HepG2 (cell line): ENCODE data around the gene ZSWIM5. TPM values are rescaled to one million over a fixed set of nuclear protein-coding genes. Genes with fewer than 3 reads are reported as not detected.

Experiments used
- ATAC-seq: fragments of 200-7000 bp; cut with Tn5 transposase; 3 replicates; pipeline ENCODE4 v1.9.1; 2020; ENCODE audit warnings: mild to moderate bottlenecking, moderate library complexity
- BruUV-seq: library from RNA; stranded (reverse); fragments of 400-500 nt; replicated peaks from 2 replicates; lab custom pipeline; 2021; lab: Mats Ljungman, UMichigan
- CTCF ChIA-PET: fragments of 300-600 bp; formaldehyde crosslinking; extraction: SDS; loops from one replicate; lab custom pipeline; 2021; ENCODE audit warnings: low total read pairs, inconsistent platforms, low intra/inter-chr PET ratio; lab: Yijun Ruan, JAX
- POLR2A ChIA-PET: fragments of 350-600 bp; sonication (Branson Sonifier 250); formaldehyde crosslinking; loops from one replicate; lab custom pipeline; 2020; ENCODE audit warnings: antibody characterized with exemption, inconsistent platforms; lab: Yijun Ruan, JAX
- DNase-seq: peaks from one replicate; pipeline ENCODE4 v3.0.0-alpha.2; 2015; ENCODE audit warnings: low spot score
- FAIRE-seq: peaks from 3 replicates; lab custom pipeline; 2011; peaks lifted over from hg19 to GRCh38; lab: Jason Lieb, UNC
- H2AFZ ChIP-seq: one replicate; pipeline ENCODE4 v1.6.1; 2011; ENCODE audit warnings: low read length, inconsistent platforms
- H3K27ac ChIP-seq: fragments of 300-600 bp; 3 replicates; pipeline ENCODE4 v1.8.0; 2011; ENCODE audit warnings: mixed run types, mild to moderate bottlenecking, mixed read lengths, low read length, inconsistent platforms; ENCODE audit not compliant: insufficient read depth; ENCODE audit errors: extremely low read length
- H3K27me3 ChIP-seq, 2 experiments: fragments of 200-600 bp in 1 of 2; 2 replicates in 1 of 2; 3 replicates in 1 of 2; pipeline versions ENCODE4 v1.6.0 to v1.8.0; 2011; ENCODE audit warnings: low read length in 2 of 2, mild to moderate bottlenecking in 2 of 2, moderate library complexity in 2 of 2, inconsistent platforms in 1 of 2; ENCODE audit not compliant: insufficient read depth in 2 of 2, control insufficient read depth in 1 of 2
- H3K36me3 ChIP-seq, 2 experiments: fragments of 200-600 bp in 1 of 2; replicated peaks in 1 of 2; 2 replicates in 1 of 2; 3 replicates in 1 of 2; pipeline versions ENCODE4 v1.5.1 to v1.8.0; 2011; ENCODE audit warnings: low read length in 2 of 2, inconsistent platforms in 1 of 2; ENCODE audit not compliant: insufficient read depth in 2 of 2, control insufficient read depth in 1 of 2
- H3K4me1 ChIP-seq: 2 replicates; pipeline ENCODE4 v1.5.1; 2012; ENCODE audit warnings: low read length, inconsistent platforms; ENCODE audit not compliant: insufficient read depth
- H3K4me2 ChIP-seq: 2 replicates; pipeline ENCODE4 v1.6.0; 2011; ENCODE audit warnings: low read depth, low read length, inconsistent platforms
- H3K4me3 ChIP-seq, 3 experiments: fragments of 200-600 bp in 1 of 3; sonication (generic), shearing (Covaris generic) in 1 of 3; replicated peaks in 1 of 3; 2 replicates each; pipeline ENCODE4 v1.5.1; 2011 to 2016; ENCODE audit warnings: low read length in 3 of 3, inconsistent platforms in 2 of 3, low read depth in 2 of 3, mild to moderate bottlenecking in 2 of 3, control low read depth in 1 of 3, mixed read lengths in 1 of 3; ENCODE audit not compliant: insufficient read depth in 1 of 3
- H3K79me2 ChIP-seq: one replicate; pipeline ENCODE4 v1.6.1; 2011; ENCODE audit warnings: low read length, inconsistent platforms; ENCODE audit not compliant: insufficient read depth
- H3K9ac ChIP-seq: 2 replicates; pipeline ENCODE4 v1.6.0; 2011; ENCODE audit warnings: mild to moderate bottlenecking, low read depth, low read length, inconsistent platforms; ENCODE audit not compliant: insufficient read depth
- H3K9me3 ChIP-seq: 2 replicates; pipeline ENCODE4 v1.5.1; 2012; ENCODE audit warnings: mild to moderate bottlenecking, low read length
- H4K20me1 ChIP-seq: 2 replicates; pipeline ENCODE4 v1.6.0; 2011; ENCODE audit warnings: inconsistent platforms, mild to moderate bottlenecking, low read length, moderate library complexity; ENCODE audit not compliant: insufficient read depth
- GZF1 ChIP-seq: sonication (generic); formaldehyde crosslinking; IDR thresholded peaks from 2 replicates; pipeline ENCODE4 v1.5.1; 2020; ENCODE audit warnings: mild to moderate bottlenecking, missing genetic modification reagents
- MNT ChIP-seq: fragments of 450-650 bp; IDR thresholded peaks from 2 replicates; pipeline ENCODE4 v1.6.1; 2016
- PTBP1 ChIP-seq: fragments of 200-400 bp; formaldehyde crosslinking; IDR thresholded peaks from 2 replicates; pipeline ENCODE4 v1.6.1; 2018; ENCODE audit warnings: low read length, low read depth; ENCODE audit not compliant: poor library complexity, severe bottlenecking
- STAT5B ChIP-seq: sonication (generic); formaldehyde crosslinking; IDR thresholded peaks from 2 replicates; pipeline ENCODE4 v1.4.0; 2020; ENCODE audit warnings: missing genetic modification reagents
- TAF1 ChIP-seq: sonication (generic); formaldehyde crosslinking; IDR thresholded peaks from 2 replicates; pipeline ENCODE4 v1.4.0; 2020; ENCODE audit warnings: missing genetic modification reagents
- TAF15 ChIP-seq: fragments of 200-400 bp; formaldehyde crosslinking; IDR thresholded peaks from one replicate; pipeline ENCODE4 v1.6.1; 2018; ENCODE audit warnings: mild to moderate bottlenecking, low read depth, low read length; ENCODE audit not compliant: poor library complexity, severe bottlenecking
- ZHX1 ChIP-seq: sonication (generic); formaldehyde crosslinking; IDR thresholded peaks from 2 replicates; pipeline ENCODE4 v1.8.1; 2022; ENCODE audit warnings: low read depth, mild to moderate bottlenecking, missing genetic modification reagents
- ZNF451 ChIP-seq: sonication (generic); formaldehyde crosslinking; IDR thresholded peaks from 2 replicates; pipeline ENCODE4 v1.5.0; 2020; ENCODE audit warnings: mild to moderate bottlenecking, missing genetic modification reagents
- ZNF644 ChIP-seq: IDR thresholded peaks from 2 replicates; pipeline ENCODE4 v1.6.1; 2016; ENCODE audit warnings: low read depth
- ZNF678 ChIP-seq: sonication (generic); formaldehyde crosslinking; IDR thresholded peaks from 2 replicates; pipeline ENCODE4 v1.4.0; 2020; ENCODE audit warnings: mild to moderate bottlenecking, missing genetic modification reagents
- ZNF777 ChIP-seq: sonication (generic); formaldehyde crosslinking; IDR thresholded peaks from 2 replicates; pipeline ENCODE4 v1.4.0; 2020; ENCODE audit warnings: missing genetic modification reagents
- ZSCAN31 ChIP-seq: sonication (generic); formaldehyde crosslinking; IDR thresholded peaks from 2 replicates; pipeline ENCODE4 v1.5.0; 2020; ENCODE audit warnings: low read depth, mild to moderate bottlenecking, missing genetic modification reagents
- in situ Hi-C: cut with HindIII; loops from 2 replicates; pipeline ENCODE4 v1.10.0; 2017; ENCODE audit warnings: low pct_unique_long_range_greater_than_20kb; ENCODE audit not compliant: extremely low pct_ligation_motif_present
- intact Hi-C: fragments of 100-400 bp; cut with micrococcal nuclease; formaldehyde crosslinking; loops from one replicate; pipeline ENCODE4 v1.10.0; 2022; ENCODE audit not compliant: unreplicated experiment
- polyA plus RNA-seq, 8 experiments: library from polyadenylated mRNA; depleted of rRNA in 3 of 8; stranded (reverse) in 7 of 8; unstranded in 1 of 8; fragments of >200 nt; fragmentation: Illumina TruSeq in 4 of 8; extraction: Trizol in 4 of 8; gene quantifications; 2 replicates each; pipeline versions ENCODE4 v1.2.1 to v1.2.3, GENCODE V29; 2011 to 2016; ENCODE audit warnings: low read depth in 4 of 8, missing spikeins in 1 of 8, mixed read lengths in 1 of 8; ENCODE audit not compliant: insufficient read depth in 1 of 8
- total RNA-seq, 5 experiments: library from RNA; depleted of rRNA; stranded (reverse); fragments of >200 nt; fragmentation: Illumina TruSeq; extraction: Trizol; gene quantifications; 2 replicates each; pipeline ENCODE4 v1.2.3, GENCODE V29; 2016; ENCODE audit warnings: low read depth in 1 of 5

The ZSWIM5 gene
- total and polyA plus RNA-seq, 2 of the 13 experiments (the other 11 are each of a cell fraction or from before 2014, with no cell fraction given) = 11.0 to 20.6 TPM

GRCh38 chr1:45216861-45217260, 10.5 kb upstream of the ZSWIM5 start:
- CTCF ChIA-PET = no interaction called here
- BruUV-seq = no TSS peak
- Histone ChIP-seq H3K79me2 (no peaks in the 10 kb centered on the region), H3K9ac (no peak overlapping the region)
- TF ChIP-seq TAF1 (CRISPR knock-in tag) = no peak
- TF ChIP-seq PTBP1 = no peak
- no peak for TF ChIP-seq MNT
- TF ChIP-seq ZNF644 (CRISPR knock-in tag) = no peak
- no peak for TF ChIP-seq ZHX1 (CRISPR knock-in tag)
- TF ChIP-seq ZNF678 (CRISPR knock-in tag) = no peak
- TF ChIP-seq TAF15 = no peak
- TF ChIP-seq ZSCAN31 (CRISPR knock-in tag) = no peak
- TF ChIP-seq ZNF777 = no peak
- TF ChIP-seq GZF1 (CRISPR knock-in tag) = no peak
- TF ChIP-seq STAT5B = no peak
- TF ChIP-seq ZNF451 (CRISPR knock-in tag) = no peak
- TF ChIP-seq, all 625 proteins: peak for 0
- Histone ChIP-seq H3K4me3 (no peak overlapping the region), H3K36me3 (no peaks in the 10 kb centered on the region), H3K4me1 (peaks cover 7% of the 10 kb centered on the region; the same call in 1 of the 2 replicates), H3K27me3 (peaks cover 0 to 2% of the 10 kb centered on the region in 2 experiments; a peak in 1 of 5 replicates), H3K9me3 (no peaks in the 10 kb centered on the region), H3K4me2 (no peak overlapping the region), H2AFZ (no peak overlapping the region), H4K20me1 (no peaks in the 10 kb centered on the region), H3K27ac (no peak overlapping the region)
- no peak for FAIRE-seq
- no peak for ATAC-seq
- intact Hi-C loops = no loop called here
- in situ Hi-C loops = no loop called here
- no peak for DNase-seq
- POLR2A ChIA-PET = no interaction called here
